Gastroesophageal sphincter (tissue), 3 donors: ENCODE data around the gene SFT2D2.

Experiments
- CTCF ChIP-seq, 4 experiments: fragments of 200-600 bp in 2 of 4; fragments of 450-650 bp in 2 of 4; sonication (generic) in 1 of 4; IDR thresholded peaks; one replicate each; pipeline ENCODE4 v1.5.1; 2017 to 2019; ENCODE audit warnings: antibody characterized with exemption in 4 of 4, mild to moderate bottlenecking in 2 of 4, moderate library complexity in 2 of 4
- EP300 ChIP-seq: sonication (generic); formaldehyde crosslinking; IDR thresholded peaks from one replicate; pipeline ENCODE4 v1.6.1; 2017; ENCODE audit warnings: antibody characterized with exemption, mild to moderate bottlenecking

GRCh38 chr1:168295411-168296114, 69.8 kb downstream of the SFT2D2 start:
- TF ChIP-seq EP300, result no peak
- no peak for TF ChIP-seq CTCF (IDR thresholded peaks at IDR 0.05)
